H9 (cell line): Measurements from ENCODE around the gene CFDP1. TPM values are rescaled to one million over a fixed set of nuclear protein-coding genes. Genes with fewer than 3 reads are reported as not detected.

Experiments used
- DNase-seq: peaks from one replicate; pipeline ENCODE4 v3.0.0-alpha.2; 2017
- H2AFZ ChIP-seq: one replicate; pipeline ENCODE4 v1.6.1; 2013; ENCODE audit warnings: mild to moderate bottlenecking, low read length, control low read depth, moderate library complexity
- H2AK5ac ChIP-seq: 2 replicates; pipeline ENCODE4 v1.6.1; 2013; ENCODE audit warnings: low read length, control low read depth, mixed read lengths; ENCODE audit not compliant: insufficient read length
- H2BK120ac ChIP-seq: one replicate; pipeline ENCODE4 v1.6.1; 2013; ENCODE audit warnings: low read depth, mild to moderate bottlenecking, low read length, control low read depth, inconsistent platforms; ENCODE audit not compliant: poor library complexity, severe bottlenecking
- H2BK12ac ChIP-seq: 2 replicates; pipeline ENCODE4 v1.6.1; 2013; ENCODE audit warnings: low read length, control low read depth, mixed read lengths, low read depth; ENCODE audit not compliant: insufficient read length
- H2BK15ac ChIP-seq: 2 replicates; pipeline ENCODE4 v1.6.1; 2013; ENCODE audit warnings: low read depth, low read length, control low read depth
- H2BK20ac ChIP-seq: one replicate; pipeline ENCODE4 v1.6.1; 2013; ENCODE audit warnings: low read depth, mild to moderate bottlenecking, low read length, control low read depth, inconsistent platforms; ENCODE audit not compliant: poor library complexity, severe bottlenecking
- H2BK5ac ChIP-seq: 2 replicates; pipeline ENCODE4 v1.6.1; 2013; ENCODE audit warnings: low read length, control low read depth, mixed read lengths; ENCODE audit not compliant: insufficient read length
- H3K14ac ChIP-seq: 2 replicates; pipeline ENCODE4 v1.6.1; 2013; ENCODE audit warnings: low read length, control low read depth; ENCODE audit not compliant: insufficient read depth
- H3K18ac ChIP-seq: 2 replicates; pipeline ENCODE4 v1.6.1; 2013; ENCODE audit warnings: low read depth, mild to moderate bottlenecking, mixed read lengths, low read length, control low read depth; ENCODE audit not compliant: insufficient read length
- H3K23ac ChIP-seq: 2 replicates; pipeline ENCODE4 v1.6.1; 2013; ENCODE audit warnings: low read length, control low read depth, mixed read lengths, low read depth; ENCODE audit not compliant: insufficient read length
- H3K23me2 ChIP-seq: 2 replicates; pipeline ENCODE4 v1.6.1; 2013; ENCODE audit warnings: low read depth, mild to moderate bottlenecking, mixed read lengths, low read length, control low read depth; ENCODE audit not compliant: insufficient read length, poor library complexity, severe bottlenecking
- H3K27ac ChIP-seq: 2 replicates; pipeline ENCODE4 v1.5.1; 2013; ENCODE audit warnings: low read length, control low read depth, mixed read lengths, low read depth; ENCODE audit not compliant: insufficient read length
- H3K27me3 ChIP-seq: 2 replicates; pipeline ENCODE4 v1.6.1; 2013; ENCODE audit warnings: low read length, control low read depth, inconsistent platforms; ENCODE audit not compliant: insufficient read depth
- H3K4ac ChIP-seq: 2 replicates; pipeline ENCODE4 v1.6.1; 2013; ENCODE audit warnings: low read depth, mild to moderate bottlenecking, control low read depth, inconsistent platforms, low read length, moderate library complexity
- H3K4me1 ChIP-seq: 2 replicates; pipeline ENCODE4 v1.6.1; 2013; ENCODE audit warnings: low read length, control low read depth, inconsistent platforms; ENCODE audit not compliant: insufficient read depth
- H3K4me2 ChIP-seq: 2 replicates; pipeline ENCODE4 v1.6.1; 2013; ENCODE audit warnings: low read length, control low read depth, mixed read lengths; ENCODE audit not compliant: insufficient read length, insufficient read depth
- H3K56ac ChIP-seq: 2 replicates; pipeline ENCODE4 v1.6.1; 2013; ENCODE audit warnings: low read depth, mild to moderate bottlenecking, mixed read lengths, low read length, control low read depth; ENCODE audit not compliant: insufficient read length
- H3K79me1 ChIP-seq: 2 replicates; pipeline ENCODE4 v1.6.1; 2013; ENCODE audit warnings: low read depth, mild to moderate bottlenecking, moderate library complexity, low read length, control low read depth, inconsistent platforms; ENCODE audit not compliant: insufficient read depth, poor library complexity, severe bottlenecking
- H3K79me2 ChIP-seq: 2 replicates; pipeline ENCODE4 v1.6.1; 2013; ENCODE audit warnings: low read length, control low read depth, inconsistent platforms; ENCODE audit not compliant: insufficient read depth
- H3K9ac ChIP-seq: 2 replicates; pipeline ENCODE4 v1.6.1; 2013; ENCODE audit warnings: low read length, control low read depth, mixed read lengths; ENCODE audit not compliant: insufficient read length; ENCODE audit errors: extremely low read depth
- H3K9me3 ChIP-seq: one replicate; pipeline ENCODE4 v1.6.1; 2013; ENCODE audit warnings: low read depth, low read length, inconsistent platforms; ENCODE audit not compliant: control insufficient read depth
- H3T11ph ChIP-seq: one replicate; pipeline ENCODE4 v1.6.1; 2013; ENCODE audit warnings: mild to moderate bottlenecking, low read length, control low read depth, inconsistent platforms
- H4K20me1 ChIP-seq: one replicate; pipeline ENCODE4 v1.6.1; 2013; ENCODE audit not compliant: control insufficient read depth, insufficient read length, insufficient read depth
- H4K5ac ChIP-seq: 2 replicates; pipeline ENCODE4 v1.6.1; 2013; ENCODE audit warnings: low read depth, mild to moderate bottlenecking, mixed read lengths, low read length, control low read depth; ENCODE audit not compliant: insufficient read length
- H4K8ac ChIP-seq: replicated peaks from 2 replicates; pipeline ENCODE4 v1.6.1; 2013; ENCODE audit warnings: low read length, control low read depth, mixed read lengths, low read depth; ENCODE audit not compliant: insufficient read length
- H4K91ac ChIP-seq: 2 replicates; pipeline ENCODE4 v1.6.1; 2013; ENCODE audit warnings: low read depth, mild to moderate bottlenecking, moderate library complexity, mixed read lengths, low read length, control low read depth; ENCODE audit not compliant: insufficient read length
- H3K27ac Mint-ChIP-seq, 3 experiments: 2 replicates in 2 of 3; 3 replicates in 1 of 3; pipeline ENCODE4 v1.8.0; 2020 to 2021; ENCODE audit warnings: mixed read lengths in 3 of 3, mild to moderate bottlenecking in 1 of 3, moderate library complexity in 1 of 3
- H3K27me3 Mint-ChIP-seq: 2 replicates; pipeline ENCODE4 v1.8.0; 2021; ENCODE audit warnings: low read depth, mild to moderate bottlenecking, moderate library complexity, mixed read lengths
- H3K36me3 Mint-ChIP-seq, 3 experiments: 2 replicates in 2 of 3; 3 replicates in 1 of 3; pipeline ENCODE4 v1.8.0; 2020 to 2021; ENCODE audit warnings: low read depth in 3 of 3, mixed read lengths in 3 of 3; ENCODE audit not compliant: insufficient read depth in 1 of 3
- H3K4me1 Mint-ChIP-seq, 2 experiments: 2 replicates each; pipeline ENCODE4 v1.8.0; 2020; ENCODE audit warnings: mixed read lengths in 2 of 2
- H3K4me3 Mint-ChIP-seq, 2 experiments: 2 replicates in 1 of 2; 3 replicates in 1 of 2; pipeline ENCODE4 v1.8.0; 2020 to 2021; ENCODE audit warnings: mild to moderate bottlenecking in 2 of 2, mixed read lengths in 2 of 2, moderate library complexity in 1 of 2
- H3K9me3 Mint-ChIP-seq, 2 experiments: 2 replicates in 1 of 2; 3 replicates in 1 of 2; pipeline ENCODE4 v1.8.0; 2020; ENCODE audit warnings: mild to moderate bottlenecking in 2 of 2, mixed read lengths in 2 of 2, moderate library complexity in 1 of 2
- WGBS: extraction: QIAGEN DNeasy Blood & Tissue Kit; methylation state at CpG from one replicate; pipeline ENCODE4 v1.1.7; 2013; ENCODE audit warnings: missing lambda C conversion rate, low lambda C conversion rate, mixed read lengths; ENCODE audit not compliant: insufficient read length; ENCODE audit errors: extremely low coverage; 5-methylcytosine and 5-hydroxymethylcytosine counted together
- total RNA-seq: library from RNA; stranded (reverse); gene quantifications from 2 replicates; pipeline ENCODE4 v1.2.1, GENCODE V29; 2021
- TF ChIP-seq, protein P1 (sequence below): fragments of 200-600 bp; sonication (generic); conservative IDR thresholded peaks from 3 replicates; pipeline ENCODE4 v1.8.0; 2021; ENCODE audit warnings: antibody characterized with exemption, mild to moderate bottlenecking

Gene CFDP1
- total RNA-seq, 1 experiment from 2014 or later = 89.2 TPM

- Histone ChIP-seq H2BK120ac (no peak overlapping the region), H3T11ph (no peak overlapping the region), H3K27ac (no peak overlapping the region), H4K20me1 (no peaks in the 10 kb centered on the region), H3K14ac (no peak overlapping the region), H3K4ac (no peak overlapping the region), H2BK5ac (no peak overlapping the region), H4K8ac (no peak overlapping the region), H3K9ac (no peak overlapping the region), H4K5ac (no peak overlapping the region), H3K79me2 (peaks cover 26% of the 10 kb centered on the region; the same call in 1 of the 2 replicates), H3K4me2 (no peak overlapping the region), H2BK20ac (no peak overlapping the region), H2BK15ac (no peak overlapping the region), H3K23me2 (peaks cover 3% of the 10 kb centered on the region), H3K79me1 (no peaks in the 10 kb centered on the region), H3K56ac (no peak overlapping the region), H2AK5ac (no peak overlapping the region), H3K9me3 (no peaks in the 10 kb centered on the region), H3K23ac (no peak overlapping the region), H2BK12ac (no peak overlapping the region), H4K91ac (no peak overlapping the region), H3K27me3 (no peaks in the 10 kb centered on the region), H2AFZ (no peak overlapping the region), H3K18ac (no peak overlapping the region), H3K4me1 (no peaks in the 10 kb centered on the region; the same call in 1 of the 2 replicates)
- no peaks in the 10 kb centered on the region for H3K9me3 Mint-ChIP-seq
- TF ChIP-seq, protein P1, sequence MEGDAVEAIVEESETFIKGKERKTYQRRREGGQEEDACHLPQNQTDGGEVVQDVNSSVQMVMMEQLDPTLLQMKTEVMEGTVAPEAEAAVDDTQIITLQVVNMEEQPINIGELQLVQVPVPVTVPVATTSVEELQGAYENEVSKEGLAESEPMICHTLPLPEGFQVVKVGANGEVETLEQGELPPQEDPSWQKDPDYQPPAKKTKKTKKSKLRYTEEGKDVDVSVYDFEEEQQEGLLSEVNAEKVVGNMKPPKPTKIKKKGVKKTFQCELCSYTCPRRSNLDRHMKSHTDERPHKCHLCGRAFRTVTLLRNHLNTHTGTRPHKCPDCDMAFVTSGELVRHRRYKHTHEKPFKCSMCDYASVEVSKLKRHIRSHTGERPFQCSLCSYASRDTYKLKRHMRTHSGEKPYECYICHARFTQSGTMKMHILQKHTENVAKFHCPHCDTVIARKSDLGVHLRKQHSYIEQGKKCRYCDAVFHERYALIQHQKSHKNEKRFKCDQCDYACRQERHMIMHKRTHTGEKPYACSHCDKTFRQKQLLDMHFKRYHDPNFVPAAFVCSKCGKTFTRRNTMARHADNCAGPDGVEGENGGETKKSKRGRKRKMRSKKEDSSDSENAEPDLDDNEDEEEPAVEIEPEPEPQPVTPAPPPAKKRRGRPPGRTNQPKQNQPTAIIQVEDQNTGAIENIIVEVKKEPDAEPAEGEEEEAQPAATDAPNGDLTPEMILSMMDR = no peak
- H3K36me3 Mint-ChIP-seq = peaks cover 4 to 17% (median 11%) of the 10 kb centered on the region in 3 experiments
- peak overlapping the region; percentile 2 to 89 (median 38); a peak in 6 of 7 replicates for H3K27ac Mint-ChIP-seq
- H3K4me3 Mint-ChIP-seq = peak overlapping the region in 1 of 2 experiments; percentile 3; a peak in 1 of 5 replicates
- no peak for DNase-seq
- H3K27me3 Mint-ChIP-seq = peaks cover 2% of the 10 kb centered on the region
- peaks cover 57 to 71% of the 10 kb centered on the region in 2 experiments for H3K4me1 Mint-ChIP-seq
- WGBS = no CpG with 5 or more reads among the region's 1 CpG
These were observed 27.1 kb upstream of the CFDP1 start for GRCh38 chr16:75460446-75460845.
